ENCODE data around the gene COL5A1. TPM values are rescaled to one million over a fixed set of nuclear protein-coding genes. Genes with fewer than 3 reads are reported as not detected.

The COL5A1 gene
- total RNA-seq, 1 experiment from 2014 or later, result 5.4 TPM

DNA sequence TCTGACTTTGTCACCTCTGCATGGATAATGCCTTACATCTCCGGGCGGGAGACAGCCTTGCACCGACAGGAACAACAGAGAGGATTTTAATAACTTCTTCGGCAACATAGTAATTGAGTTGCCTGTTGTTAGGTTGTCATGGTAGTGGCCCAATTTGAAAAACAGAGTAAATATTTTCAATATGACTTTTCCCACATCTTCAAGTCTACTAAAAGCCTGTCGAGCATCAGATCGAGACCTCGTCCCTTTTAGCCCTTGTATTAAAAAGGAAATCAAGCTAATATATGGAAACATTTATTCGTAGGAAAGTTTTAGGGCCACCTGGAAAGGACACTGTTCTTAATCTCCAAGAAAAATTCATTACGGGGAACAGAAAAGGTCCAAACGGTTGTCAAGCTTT is 168.2 kb downstream of the COL5A1 start:
- no peak for DNase-seq (ENCODE audit: low read depth)

DNA sequence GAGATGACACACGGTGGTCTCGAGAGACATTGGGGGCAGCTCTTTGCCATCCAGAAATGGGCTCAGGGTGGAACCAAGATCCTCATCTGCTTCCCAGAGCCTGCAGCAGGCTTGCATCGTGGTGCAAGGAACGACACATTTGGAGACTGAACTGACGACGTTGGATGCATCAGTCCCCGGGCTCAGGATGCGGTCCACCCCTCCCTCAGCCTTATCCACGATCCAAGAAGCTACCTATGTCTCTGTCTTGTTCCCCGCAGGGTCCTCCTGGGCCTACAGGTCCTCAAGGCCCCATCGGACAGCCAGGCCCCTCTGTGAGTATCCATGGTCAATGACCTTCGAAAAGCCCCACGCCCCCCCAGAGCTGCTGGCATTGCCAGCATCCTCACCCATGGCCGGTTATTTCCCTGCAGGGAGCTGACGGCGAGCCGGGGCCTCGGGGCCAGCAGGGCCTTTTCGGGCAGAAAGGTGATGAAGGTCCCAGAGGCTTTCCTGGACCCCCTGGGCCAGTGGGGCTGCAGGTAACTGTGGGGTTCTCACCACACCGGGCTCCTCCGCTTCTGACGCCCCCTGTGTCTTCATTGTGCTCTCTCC is 169.6 kb downstream of the COL5A1 start:
- peak; percentile 66 for DNase-seq (ENCODE audit: low read depth)

DNA sequence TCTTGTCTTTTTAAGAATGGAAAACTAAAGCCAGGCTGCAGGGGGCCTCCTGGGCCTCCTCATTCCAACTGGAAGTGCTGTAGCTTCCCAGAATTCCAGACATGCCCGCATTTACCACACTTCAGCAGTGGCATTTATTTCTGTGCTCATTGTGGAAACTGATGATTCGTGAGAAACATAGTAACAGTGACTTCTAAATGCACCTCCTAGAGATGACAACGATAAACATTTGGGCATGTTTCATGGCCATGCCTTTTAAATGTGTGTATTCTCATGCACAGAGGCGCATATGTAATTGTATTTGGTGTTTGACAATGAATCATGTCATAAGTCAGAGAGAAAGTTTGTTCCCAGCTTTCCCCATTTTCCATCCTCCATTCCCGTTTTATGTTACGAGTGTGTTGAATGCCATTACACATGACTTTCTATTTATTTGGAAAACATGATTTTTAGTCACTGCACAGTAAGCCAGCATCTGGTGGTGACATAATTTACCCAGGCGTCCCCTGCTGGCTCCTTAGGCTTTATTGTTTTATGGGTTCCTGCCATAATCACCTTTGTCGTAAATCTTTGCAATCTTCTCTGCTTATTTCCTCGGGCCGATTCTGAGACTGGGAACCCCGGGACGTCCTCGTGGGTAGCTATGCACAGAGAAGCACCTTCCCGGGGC is 170.2 kb downstream of the COL5A1 start:
- DNase-seq (ENCODE audit: low read depth), result peak; percentile 75

DNA sequence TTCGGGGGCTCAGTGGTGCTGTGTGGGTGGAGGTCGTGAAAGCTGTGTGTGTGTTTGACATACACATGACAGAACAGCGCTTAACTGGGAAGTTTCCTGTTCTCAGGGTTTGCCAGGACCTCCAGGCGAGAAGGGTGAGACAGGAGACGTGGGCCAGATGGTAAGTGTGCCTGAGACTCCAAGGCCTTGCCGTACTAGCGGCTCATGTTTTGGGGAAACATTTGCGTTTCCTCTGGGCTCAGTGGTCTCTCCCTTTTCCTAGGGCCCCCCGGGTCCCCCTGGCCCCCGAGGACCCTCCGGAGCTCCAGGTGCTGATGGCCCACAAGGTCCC is 170.7 kb downstream of the COL5A1 start:
- DNase-seq (ENCODE audit: low read depth), result no peak

DNA sequence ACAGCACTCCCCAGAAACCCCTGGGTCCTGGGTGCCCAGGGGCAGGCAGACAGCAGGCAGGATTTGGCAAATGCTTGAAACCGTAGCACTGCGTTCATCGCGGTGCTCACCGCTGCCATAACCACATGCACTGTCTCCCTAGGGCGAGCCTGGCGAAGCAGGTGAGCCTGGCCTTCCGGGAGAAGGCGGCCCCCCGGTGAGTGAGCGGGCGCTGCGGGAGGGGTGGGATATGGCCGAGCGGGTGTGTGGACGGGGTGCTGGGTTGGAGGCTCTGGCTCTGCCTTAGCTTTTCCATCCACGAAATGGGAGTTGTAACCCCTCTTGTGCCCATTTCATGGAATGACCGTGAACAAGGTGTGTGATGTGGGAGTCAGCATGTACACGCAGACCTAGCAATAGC is 172.2 kb downstream of the COL5A1 start:
- DNase-seq (ENCODE audit: low read depth), result no peak

DNA sequence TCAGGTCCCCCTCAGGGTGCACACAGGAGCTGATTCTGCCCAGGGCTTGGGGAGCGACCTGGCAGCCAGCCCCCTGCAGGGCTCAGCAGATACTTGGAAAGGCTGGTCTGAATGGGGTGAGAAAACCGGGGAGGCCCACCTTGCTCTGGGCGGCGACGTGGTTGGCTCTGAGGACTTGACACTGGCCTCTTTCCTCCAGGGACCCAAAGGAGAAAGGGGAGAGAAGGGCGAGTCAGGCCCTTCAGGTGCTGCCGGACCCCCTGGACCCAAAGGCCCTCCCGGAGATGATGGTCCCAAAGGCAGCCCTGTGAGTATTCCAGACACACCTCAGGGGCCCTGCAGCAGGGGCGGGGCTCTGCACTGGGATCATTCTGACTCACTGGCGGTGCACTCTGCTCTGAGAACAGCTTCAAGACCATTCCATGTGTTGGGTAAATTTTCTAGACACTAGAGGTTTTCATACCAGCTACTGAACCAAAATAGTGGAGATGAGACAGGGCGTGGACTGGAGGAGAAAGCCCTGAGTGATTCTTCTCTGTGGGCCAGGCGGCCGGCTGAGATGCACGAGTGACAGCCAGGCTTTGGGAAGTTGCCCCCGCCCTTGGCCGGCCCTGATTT is 173.1 kb downstream of the COL5A1 start:
- DNase-seq (ENCODE audit: low read depth), result peak; percentile 66

DNA sequence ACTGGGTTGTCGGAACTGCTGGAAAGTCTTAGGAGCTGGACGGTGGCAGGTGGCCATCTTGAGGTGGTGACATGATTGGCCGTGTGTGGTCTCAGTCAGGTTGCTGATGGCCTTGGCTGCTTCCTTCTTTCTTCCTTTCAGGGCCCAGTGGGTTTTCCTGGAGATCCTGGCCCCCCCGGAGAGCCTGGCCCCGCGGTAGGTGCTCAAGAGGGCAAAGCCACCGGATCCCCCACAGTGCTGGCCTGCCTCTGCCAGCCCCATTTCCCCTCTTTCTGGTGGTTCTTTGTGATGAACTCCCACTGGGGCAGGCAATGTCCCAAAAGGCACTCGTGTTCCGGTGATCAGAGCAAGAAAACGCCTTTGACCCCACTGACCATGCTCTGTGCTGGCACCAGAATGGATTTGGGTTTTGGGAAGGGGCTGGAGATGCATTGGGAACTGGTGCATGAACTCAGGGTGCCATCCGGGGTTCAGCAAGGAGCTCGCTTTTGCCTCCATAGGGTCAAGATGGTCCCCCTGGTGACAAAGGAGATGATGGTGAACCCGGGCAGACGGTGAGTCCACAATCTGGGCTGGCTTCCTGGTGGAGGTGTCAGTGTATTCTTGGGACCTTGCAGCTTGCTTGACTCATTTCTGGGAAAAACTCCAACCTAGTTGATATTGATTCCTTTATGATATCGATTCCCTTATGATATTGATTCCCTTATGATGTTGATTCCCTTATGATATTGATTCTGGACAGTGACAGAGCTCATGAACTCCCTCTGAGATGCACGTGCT is 174.0 kb downstream of the COL5A1 start:
- no peak for DNase-seq (ENCODE audit: low read depth)

DNA sequence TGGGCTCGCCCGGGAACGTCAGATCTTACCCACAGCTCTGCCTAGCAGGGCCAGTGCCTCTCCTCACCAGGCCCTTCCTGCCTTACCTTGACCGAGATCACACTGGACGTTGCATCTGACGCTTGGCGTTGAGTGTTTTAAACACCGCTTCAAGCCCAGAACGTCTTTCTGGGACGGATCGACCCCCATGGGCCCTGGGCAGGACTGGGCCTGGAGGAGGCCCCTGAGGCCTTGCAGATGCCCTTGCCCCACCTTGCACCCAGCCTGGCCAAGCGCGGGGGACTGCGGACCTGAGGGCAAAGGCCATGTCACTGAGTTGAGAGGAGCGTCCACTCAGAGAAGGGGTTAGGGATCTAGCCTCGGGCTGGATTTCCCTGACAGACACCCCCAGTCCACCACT is 174.7 kb downstream of the COL5A1 start:
- no peak for DNase-seq (ENCODE audit: low read depth)

DNA sequence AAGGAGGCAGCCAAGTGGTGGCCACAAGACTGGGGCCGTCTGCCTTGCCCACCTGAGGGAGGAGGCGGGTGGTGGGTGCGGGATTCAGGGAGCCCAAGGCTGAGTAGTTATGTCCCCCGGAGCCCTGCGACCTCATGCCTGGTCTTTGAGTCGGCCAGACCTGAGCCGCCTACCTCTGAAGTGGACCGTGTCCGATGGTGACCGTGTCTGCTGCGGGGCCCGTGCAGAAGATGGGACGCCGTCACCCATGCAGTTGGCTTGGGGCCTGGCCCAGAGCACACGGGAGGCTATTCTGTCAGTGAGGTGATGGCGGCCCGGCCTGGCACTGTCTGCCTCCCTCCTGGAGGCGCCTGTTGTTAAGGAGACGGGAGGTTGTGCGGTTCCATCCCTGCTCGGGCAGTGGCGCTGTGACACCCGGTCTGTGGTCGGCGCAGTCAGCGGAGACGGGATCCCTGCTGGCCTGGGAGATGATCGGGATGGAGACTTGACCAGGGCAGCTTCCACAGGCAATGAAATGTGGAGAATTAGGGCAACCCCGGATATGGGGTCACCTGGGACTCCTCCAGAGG is 176.5 kb downstream of the COL5A1 start:
- no peak for DNase-seq (ENCODE audit: low read depth)

DNA sequence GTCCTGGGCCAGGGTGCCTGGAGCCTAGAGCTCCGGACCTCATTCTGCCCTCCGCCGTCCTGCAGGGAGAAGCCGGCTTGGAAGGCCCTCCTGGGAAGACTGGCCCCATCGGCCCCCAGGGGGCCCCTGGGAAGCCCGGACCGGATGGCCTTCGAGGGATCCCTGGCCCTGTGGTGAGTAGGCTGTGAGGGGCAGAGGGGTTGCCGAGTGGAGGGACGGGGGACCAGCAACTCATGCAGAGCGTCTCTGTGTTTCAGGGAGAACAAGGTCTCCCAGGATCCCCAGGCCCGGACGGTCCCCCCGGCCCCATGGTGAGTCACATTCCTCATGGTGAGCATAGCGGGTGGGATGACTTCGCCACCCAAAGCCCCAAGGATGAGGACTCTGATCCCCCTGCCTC is 177.0 kb downstream of the COL5A1 start:
- DNase-seq (ENCODE audit: low read depth), result no peak

DNA sequence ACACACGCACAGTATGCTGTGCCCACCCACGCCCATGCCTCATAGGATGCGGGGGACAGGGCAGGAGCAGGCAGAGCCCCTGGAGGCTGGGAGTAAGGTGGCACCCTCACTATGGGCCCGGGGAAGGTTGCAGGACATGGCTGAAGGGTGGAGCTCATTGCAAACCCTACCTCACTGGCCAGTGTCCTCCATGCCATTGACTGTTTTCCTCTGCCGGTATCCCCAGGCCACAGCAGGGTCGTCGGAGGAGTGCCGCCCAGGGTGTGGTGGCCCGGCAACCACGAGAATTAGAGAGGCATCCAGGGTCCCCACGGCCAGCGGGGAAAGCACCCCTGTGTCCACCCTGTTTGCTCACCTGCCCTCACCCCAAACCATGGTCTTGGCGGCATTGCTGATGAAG is 179.3 kb downstream of the COL5A1 start:
- no peak for DNase-seq (ENCODE audit: low read depth)

DNA sequence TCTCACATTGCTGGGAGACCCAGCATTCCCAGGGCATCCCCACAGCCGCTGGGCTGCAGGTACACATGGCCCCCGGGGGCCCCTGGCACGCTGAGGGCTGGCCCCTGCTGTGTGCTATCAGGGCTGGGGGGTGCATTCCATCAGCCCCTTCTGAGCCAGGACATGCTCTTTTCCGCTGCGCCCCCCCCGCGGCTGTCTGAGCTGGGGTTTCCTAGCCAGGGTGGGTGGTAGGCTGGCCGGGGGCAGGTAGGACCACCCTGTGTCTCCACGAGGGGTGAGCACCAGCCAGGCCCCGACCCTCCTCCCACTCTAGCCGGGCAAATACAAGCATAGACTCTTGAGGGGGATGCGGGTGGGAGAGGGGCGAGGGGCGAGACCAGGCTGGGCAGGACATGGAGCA is 180.9 kb downstream of the COL5A1 start:
- no peak for DNase-seq (ENCODE audit: low read depth)

DNA sequence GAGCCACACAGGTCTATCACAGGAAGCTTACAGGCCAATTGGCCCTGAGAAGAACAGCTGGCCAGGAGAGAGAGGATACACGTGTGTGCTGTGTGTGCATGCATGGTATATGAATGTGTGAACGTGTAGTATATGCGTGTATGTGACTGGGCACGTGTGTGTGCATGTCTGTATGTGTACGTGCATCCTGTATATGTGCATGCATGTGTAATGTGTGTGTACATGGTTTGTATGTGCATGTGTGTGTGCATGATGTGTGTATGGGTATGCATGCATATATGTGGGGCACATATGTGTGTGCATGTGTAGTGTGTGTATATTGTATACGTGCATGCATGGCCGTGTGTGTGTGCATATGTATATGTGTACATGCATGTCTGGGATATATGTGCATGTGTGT is 182.0 kb downstream of the COL5A1 start:
- no peak for DNase-seq (ENCODE audit: low read depth)

DNA sequence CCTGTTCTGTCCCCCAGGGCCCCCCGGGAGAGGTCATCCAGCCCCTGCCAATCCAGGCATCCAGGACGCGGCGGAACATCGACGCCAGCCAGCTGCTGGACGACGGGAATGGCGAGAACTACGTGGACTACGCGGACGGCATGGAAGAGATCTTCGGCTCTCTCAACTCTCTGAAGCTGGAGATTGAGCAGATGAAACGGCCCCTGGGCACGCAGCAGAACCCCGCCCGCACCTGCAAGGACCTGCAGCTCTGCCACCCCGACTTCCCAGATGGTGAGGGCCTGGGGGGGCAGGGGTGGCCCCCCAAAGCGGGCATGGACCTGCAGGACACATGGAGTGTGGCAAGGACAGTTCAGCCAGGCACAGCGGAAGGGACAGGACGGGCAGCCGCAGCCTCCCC is 183.0 kb downstream of the COL5A1 start:
- DNase-seq (ENCODE audit: low read depth), result no peak

DNA sequence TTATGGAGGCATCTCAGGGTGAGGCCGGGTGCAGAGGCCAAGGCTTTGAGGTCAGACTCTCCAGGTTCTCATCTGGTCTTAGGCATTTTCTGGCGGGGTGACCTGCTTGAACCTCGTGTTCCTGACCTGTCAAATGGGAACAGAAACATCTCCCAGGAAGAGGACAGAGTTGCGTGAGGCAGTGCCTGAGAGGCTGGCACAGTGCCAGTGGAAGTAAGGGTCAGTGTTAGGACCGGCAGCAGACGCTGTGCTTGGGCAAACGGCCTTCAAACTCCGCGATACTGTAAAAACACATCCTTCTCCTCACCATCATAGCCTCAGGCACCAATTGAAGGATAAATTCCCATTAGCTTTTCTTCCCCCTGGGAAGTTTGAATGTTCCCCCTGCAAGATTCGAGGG is 183.4 kb downstream of the COL5A1 start:
- DNase-seq (ENCODE audit: low read depth), result no peak

DNA sequence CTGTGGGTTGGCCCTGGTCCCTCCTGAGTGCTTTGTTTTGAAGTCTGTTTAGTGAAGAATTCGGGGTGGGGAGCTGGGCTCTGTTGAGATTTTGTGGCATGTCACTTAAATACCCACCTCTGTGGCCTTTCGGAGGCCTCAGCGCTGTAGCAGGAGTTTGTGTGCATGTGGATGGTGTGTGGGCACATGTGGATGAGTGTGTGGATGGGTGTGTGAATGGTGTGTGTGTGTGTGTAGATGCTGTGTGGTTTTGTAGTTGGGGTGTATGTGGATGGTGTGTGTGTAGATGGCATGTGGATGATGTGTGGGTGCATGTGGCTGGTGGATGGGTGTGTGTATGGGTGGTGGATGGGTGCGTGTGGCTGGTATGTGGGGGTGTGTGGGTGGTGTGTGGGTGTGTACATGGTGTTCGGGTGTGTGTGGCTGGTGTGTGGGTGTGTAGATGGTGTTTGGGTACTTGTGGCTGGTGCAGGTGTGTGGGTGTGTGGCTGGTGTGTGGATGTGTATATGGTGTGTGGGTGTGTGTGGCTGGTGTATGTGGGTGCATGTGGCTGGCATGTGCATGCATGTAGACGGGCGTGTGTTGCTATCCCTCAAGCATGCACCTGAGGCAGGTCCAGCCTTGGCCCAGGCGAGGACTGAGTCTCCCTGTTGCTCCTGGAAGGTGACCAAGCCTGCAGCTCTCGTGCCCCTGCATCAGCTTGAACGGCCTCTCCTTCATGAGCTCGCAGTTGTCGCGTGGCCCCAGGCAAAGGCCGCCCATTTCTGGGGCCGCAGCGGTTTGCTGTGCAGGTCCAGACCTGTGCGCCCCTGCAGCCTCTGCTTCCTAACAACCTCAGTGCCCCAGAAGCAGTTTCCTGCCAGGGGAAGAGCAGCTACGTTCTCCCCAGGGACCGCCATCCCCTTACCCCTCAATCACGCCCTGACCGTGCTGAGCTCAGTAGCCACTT is 185.0 kb downstream of the COL5A1 start:
- DNase-seq (ENCODE audit: low read depth), result no peak

DNA sequence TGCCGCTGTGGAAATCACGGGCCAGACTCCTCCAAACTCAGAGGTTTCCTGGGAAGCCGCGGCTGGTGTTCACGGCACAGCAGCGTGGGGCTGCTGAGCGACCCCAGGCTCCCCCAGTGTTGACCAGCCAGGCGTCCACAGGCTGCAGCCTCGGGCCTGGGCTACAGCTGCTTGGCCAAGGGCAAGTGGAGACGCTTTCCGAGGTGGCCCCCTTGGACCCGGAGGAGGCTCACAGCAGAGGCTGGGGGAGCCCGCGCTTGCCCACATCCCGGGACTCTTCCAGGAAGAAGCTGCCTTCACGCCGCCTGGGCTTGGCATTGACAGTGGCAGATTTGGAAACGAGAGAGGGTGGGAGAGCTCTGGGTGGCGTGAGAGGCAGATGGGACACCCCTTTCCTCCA is 186.0 kb downstream of the COL5A1 start:
- no peak for DNase-seq (ENCODE audit: low read depth)

DNA sequence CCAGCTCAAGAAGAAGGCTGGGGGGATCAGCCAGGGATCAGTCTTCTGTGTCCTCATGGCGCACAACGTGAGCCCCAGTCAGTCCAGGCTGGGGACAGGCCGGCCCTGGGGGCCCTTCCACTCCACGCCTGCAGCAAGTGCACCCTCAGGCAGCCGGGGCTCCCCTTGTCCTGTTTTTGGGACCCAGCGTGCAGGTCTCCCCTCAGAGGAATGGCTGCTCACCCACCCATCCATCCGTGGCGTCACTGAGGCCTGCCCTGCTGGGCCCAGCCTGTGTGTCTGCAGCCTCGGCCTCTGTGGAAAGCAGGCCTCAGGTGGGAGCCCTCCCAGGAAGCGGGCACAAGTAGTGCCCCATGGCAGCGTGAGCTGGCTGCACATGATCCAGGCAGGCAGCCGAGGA is 186.4 kb downstream of the COL5A1 start:
- no peak for DNase-seq (ENCODE audit: low read depth)

DNA sequence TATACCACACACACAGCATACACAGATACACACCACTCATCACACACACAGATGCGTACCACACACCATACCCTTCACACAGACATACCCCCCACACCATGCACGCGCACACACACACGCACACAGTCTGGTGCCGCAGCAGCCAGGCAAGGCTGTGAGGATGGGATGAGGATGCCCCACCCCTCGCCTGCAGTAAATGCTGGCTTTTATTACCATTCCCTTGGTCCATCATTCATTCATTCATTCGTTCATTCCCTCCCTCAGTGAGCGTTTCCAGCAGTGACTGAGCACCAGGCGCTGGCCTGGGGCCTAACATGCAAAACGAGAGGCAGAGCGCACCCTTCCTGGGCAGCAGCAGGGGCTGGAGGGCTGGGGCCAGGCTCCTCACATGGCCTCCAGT is 187.3 kb downstream of the COL5A1 start:
- no peak for DNase-seq (ENCODE audit: low read depth)

DNA sequence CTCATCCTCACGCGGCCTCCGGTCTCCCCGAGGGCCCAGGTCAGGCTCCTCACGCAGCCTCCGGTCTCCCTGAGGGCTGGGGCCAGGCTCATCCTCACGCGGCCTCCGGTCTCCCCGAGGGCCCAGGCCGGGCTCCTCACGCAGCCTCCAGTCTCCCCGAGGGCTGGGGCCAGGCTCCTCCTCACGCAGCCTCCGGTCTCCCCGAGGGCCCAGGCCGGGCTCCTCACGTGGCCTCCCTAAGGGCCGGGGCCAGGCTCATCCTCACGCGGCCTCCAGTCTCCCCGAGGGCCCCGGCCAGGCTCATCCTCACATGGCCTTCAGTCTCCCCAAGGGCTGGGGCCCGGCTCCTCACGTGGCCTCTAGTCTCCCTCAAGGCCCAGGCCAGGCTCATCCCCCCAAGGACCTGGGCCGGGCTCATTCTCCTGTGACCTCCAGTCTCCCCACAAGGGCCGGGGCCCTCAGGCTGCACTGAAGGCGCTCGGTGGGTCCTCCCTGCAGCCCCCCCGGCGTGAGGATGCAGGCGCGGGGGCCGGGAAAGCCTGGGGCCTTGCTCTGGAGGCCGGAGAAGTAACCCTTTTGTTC is 187.8 kb downstream of the COL5A1 start:
- no peak for DNase-seq (ENCODE audit: low read depth)

DNA sequence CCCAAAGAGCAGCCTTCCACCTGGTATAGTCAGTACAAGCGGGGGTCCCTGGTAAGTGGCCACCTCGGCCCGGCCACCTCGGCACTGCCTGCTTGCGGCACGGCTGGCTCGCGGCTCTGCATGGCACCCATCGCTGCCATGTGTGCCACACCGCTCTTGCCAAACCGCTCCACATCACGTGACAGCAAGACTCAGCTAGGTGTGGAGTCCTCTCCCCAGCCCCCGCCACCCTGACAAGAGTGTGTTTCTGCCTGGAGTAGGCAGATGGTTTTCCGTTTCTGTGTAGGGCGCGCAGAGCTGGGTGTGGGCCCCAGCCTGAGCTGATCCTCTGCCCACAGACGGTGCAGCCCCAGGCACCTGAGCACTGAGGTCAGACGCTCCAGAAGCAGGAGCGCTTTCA is 188.5 kb downstream of the COL5A1 start:
- DNase-seq (ENCODE audit: low read depth), result no peak

Data from HT1080 (cell line).